Transverse colon (tissue), 4 donors: ENCODE measurements around the gene FAM120A.

ENCODE experiments used
- EP300 ChIP-seq: sonication (generic); formaldehyde crosslinking; IDR thresholded peaks from one replicate; pipeline ENCODE4 v1.6.1; 2017; ENCODE audit warnings: antibody characterized with exemption, low read depth
- POLR2A ChIP-seq: fragments of 450-650 bp; IDR thresholded peaks from one replicate; pipeline ENCODE4 v1.6.1; 2016; ENCODE audit warnings: antibody characterized with exemption, mild to moderate bottlenecking, moderate library complexity
- POLR2AphosphoS5 ChIP-seq, 3 donors: sonication (generic); formaldehyde crosslinking; IDR thresholded peaks; one replicate each; pipeline ENCODE4 v1.6.1; 2016; ENCODE audit warnings: antibody characterized with exemption in 3 of 3
- TF ChIP-seq, protein P1 (sequence below), 5 experiments: fragments of 200-600 bp in 3 of 5; fragments of 450-650 bp in 2 of 5; sonication (generic) in 3 of 5; IDR thresholded peaks; 1 replicate in 2 of 5; 2 replicates in 3 of 5; pipeline ENCODE4 v1.5.1; 2016 to 2017; ENCODE audit warnings: antibody characterized with exemption in 5 of 5, inconsistent platforms in 3 of 5, mild to moderate bottlenecking in 2 of 5, moderate library complexity in 1 of 5

DNA sequence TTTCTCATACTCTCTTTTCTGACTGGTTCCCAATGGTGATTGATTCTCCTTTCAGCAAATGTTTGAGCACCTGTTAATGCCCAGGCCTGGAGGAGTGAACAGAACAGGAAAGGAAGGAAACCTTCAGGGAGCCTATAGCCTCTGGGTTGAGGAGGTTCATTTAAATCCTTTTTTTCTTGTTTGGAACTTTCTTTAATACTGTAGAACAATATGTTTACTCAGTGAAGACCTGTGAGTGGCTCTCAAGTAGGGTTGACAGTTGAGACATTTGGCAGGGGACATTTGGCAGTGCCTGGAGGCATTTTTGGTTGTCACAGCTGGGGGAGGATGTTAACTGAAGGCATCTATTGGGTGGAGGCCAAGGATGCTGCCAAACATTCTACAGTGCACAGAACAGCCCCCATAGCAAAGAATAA lies 8.0 kb downstream of the FAM120A start:
- TF ChIP-seq, protein P1, sequence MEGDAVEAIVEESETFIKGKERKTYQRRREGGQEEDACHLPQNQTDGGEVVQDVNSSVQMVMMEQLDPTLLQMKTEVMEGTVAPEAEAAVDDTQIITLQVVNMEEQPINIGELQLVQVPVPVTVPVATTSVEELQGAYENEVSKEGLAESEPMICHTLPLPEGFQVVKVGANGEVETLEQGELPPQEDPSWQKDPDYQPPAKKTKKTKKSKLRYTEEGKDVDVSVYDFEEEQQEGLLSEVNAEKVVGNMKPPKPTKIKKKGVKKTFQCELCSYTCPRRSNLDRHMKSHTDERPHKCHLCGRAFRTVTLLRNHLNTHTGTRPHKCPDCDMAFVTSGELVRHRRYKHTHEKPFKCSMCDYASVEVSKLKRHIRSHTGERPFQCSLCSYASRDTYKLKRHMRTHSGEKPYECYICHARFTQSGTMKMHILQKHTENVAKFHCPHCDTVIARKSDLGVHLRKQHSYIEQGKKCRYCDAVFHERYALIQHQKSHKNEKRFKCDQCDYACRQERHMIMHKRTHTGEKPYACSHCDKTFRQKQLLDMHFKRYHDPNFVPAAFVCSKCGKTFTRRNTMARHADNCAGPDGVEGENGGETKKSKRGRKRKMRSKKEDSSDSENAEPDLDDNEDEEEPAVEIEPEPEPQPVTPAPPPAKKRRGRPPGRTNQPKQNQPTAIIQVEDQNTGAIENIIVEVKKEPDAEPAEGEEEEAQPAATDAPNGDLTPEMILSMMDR (IDR thresholded peaks at IDR 0.05) = no peak
- TF ChIP-seq POLR2AphosphoS5 (IDR thresholded peaks at IDR 0.05) (no peak), POLR2A (no peak), EP300 (no peak)
